Measurements from ENCODE around the gene PLEKHH2.
"Not testable (repeated sequence)": the region's sequence is repeated elsewhere in the genome, so short reads cannot be mapped to it uniquely, and the experiment has no call there.

Gene PLEKHH2

DNA sequence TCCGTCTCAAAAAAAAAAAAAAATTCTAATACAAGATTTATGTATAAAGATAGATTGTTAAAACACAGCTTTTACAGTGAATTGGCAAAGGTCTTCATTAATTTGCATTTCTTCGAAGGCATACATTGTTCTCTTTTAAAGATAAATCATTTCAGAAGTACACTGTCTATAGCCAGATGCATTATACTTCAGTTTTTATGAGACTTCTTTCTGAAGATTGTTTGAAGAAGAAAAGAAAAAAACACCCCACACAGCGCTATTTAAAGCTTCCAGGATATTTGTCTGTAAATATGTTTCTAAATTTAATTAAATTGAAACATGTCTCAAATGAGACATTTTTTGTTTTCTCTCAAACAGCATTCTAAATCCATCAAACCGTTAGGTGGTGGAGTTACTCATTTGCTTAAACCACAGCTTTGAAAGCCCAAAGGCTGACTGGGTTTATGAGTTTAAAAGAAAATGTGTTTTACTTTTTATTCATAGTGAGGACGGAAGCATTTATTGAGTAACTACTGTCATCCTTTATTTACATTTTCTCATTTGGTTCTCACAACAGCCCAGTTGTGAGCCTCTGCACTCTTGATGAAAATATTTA, 81.6 kb downstream of the PLEKHH2 start:
- no peak for DNase-seq

DNA sequence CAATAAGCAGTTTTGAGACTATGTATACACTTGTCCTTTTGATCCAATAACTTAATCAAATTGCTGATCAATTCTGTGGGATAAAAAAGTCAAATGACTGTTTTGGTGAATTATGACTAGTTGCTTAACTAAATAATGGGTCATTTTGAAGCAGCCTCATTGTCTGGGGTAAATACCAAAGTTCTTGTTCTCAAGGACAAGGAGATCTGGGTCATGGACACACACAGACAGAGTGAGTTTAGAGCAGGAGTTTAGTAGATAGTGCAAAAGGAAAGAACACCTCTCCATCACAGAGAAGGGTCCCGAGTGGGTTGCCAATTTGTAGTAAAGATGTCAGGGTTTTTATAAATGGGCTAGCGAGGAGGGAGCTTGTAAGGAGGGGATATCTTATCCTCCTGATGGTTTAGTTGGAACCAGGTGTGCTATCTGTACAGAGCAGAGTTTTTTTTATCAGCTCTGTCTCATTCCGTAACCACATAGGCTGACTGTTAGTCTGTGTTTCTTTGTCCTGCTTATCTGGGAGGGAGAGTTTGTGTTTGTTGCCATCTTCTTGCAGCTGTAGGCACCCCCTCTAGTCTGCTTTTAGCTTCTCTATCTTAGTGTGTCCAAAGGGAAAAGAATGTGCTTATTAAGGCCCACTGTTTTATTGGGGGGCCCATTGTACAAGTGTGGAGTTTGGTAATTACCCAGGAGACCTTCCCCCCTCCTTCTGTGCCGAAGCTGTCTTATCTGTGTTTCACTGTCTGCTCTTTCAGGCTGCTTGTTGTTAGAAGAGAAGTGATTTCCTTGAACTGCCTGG, 87.9 kb downstream of the PLEKHH2 start:
- DNase-seq = no peak

DNA sequence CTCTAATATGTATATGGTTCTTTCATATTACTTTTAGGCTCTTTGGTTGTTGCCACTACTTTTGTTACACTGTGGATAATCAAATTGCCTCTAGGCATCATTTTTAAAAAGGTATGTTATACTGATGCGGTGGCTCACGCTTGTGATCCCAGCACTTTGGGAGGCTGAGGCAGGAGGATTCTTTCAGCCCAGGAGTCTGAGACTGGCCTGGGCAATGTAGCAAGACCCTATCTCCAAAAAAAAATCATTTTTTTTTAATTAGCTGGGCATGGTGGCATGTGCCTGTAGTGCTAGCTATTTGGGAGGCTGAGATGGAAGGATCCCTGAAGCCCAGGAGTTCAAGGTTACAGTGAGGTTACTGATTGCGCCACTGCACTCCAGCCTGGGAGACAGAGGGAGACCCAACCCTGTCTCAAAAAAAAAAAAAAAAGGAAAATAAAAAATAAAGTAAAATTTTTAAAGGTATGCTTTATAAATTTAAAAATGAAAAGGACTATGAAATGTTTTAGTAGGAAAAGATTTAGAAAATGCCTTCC, 88.7 kb downstream of the PLEKHH2 start:
- no peak for DNase-seq

DNA sequence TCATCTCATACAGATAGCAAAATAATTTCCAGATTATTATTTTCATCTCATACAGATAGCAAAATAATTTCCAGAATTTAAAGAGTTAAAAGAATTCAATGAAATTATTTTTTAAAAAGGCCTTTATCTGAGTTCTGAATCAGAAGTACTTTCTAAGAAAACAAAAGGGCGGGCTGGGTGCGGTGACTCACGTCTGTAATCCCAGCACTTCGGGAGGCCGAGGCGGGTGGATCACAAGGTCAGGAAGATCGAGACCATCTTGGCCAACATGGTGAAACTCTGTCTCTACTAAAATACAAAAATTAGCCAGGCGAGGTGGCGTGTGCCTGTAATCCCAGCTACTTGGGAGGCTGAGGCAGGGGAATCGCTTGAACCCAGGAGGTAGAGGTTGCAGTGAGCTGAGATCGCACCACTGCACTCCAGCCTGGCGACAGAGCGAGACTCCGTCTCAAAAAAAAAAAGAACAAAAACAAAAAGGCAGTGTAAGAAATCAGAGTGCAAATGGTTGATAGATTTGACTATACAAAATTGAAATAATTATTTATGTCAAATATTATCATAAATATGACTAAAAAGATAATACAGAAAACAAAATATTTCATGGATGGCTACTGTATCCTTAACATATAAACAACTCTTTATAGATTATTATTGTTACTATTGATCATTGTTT, 90.0 kb downstream of the PLEKHH2 start:
- not testable (repeated sequence) for DNase-seq

DNA sequence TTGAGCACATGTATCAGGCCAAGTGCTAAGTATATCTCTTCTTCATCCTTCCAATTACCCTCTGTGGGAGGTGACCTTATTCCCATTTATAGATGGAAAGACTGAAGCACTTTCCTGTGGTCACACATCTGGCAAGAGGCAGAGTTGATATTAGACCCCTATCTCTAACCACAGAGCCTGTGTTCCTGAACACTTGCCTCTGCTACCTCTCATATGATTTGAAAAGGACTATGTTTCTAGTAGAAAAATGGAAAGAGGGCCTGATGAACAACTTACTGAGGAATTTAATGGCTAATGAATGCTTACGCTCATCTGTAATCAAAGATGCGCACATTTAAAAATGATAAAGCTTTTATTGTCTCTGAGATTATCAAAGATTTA, 90.6 kb downstream of the PLEKHH2 start:
- no peak for DNase-seq

DNA sequence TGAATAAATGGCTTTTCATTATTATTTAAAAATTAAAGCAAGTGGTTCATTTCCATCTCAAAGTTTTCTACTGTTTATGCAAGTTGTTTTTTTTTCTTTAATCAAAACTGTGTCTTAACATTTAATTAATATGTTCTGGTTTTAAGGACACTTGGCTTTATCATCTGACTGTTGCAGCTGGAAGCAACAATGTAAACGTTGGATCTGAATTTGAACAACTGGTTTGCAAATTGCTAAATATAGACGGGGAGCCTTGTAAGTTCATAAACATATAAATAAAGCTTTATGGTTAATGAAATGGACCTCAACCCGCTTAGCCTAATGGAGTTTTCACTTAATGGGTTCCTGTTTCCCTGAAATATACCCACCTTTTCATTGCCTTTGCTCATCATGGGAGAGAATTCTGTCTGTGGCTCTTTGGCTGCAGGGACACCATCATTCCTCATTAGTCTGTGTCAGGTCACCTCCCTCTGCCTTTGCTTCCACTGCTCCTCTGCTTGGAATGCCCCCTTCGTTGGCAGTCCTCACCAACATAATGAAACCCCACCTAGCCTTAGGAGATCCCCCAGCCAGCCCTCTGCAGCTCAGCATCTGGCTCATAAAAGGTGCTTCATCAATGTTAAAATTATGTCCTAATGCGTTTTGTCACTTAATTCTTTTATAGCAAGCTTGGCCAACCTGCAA, 92.6 kb downstream of the PLEKHH2 start:
- no peak for DNase-seq

DNA sequence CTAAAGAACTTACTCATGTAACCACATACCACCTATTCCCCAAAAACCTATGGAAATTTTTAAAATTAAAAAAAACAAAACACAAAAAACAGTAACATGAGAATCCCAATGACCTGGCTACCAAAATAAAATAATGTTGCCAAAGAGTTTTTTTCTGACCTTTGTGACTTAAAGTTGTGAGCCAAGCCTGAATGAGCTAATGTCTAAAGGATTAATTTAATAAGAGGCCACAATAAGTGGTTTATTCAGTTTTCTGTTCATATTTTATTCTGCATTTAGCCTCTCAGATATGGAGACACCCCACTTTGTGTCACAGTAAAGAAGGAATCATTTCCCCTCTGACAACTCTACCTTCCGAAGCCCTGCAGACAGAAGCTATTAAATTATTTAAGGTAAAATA, 94.2 kb downstream of the PLEKHH2 start:
- no peak for DNase-seq

DNA sequence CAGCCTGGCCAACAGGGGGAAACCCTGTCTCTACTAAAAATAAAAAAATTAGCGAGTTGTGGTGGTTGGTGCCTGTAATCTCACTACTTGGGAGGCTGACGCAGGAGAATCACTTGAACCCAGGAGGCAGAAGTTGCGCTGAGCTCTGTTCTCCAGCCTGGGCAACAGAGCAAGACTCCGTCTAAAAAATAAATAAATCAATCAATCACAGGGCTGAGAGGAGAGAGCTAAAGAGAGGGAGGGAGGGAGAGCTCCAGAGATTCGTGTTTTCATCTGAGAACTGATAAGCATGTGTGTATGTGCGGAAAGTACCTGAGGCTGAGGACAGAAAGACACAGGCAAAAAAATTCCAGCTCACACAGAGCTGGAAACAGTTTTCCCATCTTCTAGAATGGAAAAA, 99.6 kb downstream of the PLEKHH2 start:
- DNase-seq = no peak

DNA sequence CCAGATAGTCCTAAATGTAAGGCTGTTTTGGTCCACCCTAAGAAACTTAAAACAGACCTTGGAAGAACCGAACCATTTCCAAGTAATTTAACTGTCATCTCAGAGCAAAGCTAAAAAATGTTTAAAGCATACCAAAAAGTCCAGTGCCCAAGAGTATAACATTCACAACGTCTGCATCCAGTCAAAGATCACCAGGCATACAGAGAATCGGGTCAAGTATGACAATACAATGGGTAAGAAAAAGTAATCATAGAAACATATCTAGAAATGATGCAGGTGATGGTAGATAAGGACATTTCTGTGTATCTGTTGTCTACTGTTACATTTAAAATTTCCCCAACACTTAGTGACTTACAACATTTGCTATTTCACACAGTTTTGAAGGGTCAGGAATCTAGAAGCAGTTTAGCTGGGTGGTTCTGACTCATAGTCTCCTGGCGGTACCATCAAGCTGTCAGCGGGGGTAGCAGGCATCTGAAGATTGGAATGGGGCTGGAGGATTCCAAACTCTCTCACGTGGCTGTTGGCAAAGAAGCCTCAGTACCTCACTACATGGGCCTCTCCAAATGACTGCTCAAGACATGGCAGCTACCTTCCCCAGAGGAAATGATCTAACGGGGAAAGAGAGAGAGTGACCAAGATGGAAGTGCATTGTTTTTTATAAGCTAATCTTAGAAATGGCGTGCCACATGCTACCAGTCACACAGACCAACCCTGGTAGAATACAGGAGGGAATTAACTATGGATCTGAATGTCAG, 100.2 kb downstream of the PLEKHH2 start:
- no peak for DNase-seq

DNA sequence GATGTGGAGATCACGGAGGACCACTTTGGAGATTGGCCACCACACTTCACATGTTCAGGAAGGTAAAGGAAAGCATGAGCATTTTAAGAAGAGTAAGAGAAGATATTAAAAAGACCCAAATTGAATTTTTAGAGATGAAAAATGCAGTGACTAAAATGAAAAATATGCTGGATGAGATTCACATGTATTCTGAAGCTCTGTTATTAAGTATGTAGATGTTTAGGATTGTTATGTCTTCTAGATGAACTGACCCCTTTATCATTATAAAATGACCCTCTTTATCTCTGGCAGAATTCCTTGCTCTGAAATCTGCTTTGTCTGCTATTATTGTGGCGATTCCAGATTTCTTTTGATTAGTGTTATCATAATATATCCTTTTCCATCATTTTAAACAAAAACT, 100.8 kb downstream of the PLEKHH2 start:
- DNase-seq = no peak

DNA sequence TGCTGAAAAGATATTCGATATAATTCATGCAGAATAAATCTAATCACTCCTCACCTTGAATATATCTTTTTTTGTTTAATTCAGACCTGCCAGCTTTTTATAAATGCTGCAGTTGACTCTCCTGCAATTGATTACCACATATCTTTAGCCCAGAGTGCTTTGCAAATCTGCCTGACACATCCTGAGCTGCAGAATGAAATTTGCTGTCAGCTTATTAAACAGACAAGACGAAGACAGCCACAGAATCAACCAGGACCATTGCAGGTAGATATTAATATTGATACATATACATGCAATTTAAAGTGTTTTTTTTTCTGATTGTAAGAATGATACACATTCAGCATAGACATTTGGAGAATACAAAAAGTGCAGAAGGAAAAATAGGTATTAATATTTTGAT, 101.2 kb downstream of the PLEKHH2 start:
- DNase-seq = no peak

DNA sequence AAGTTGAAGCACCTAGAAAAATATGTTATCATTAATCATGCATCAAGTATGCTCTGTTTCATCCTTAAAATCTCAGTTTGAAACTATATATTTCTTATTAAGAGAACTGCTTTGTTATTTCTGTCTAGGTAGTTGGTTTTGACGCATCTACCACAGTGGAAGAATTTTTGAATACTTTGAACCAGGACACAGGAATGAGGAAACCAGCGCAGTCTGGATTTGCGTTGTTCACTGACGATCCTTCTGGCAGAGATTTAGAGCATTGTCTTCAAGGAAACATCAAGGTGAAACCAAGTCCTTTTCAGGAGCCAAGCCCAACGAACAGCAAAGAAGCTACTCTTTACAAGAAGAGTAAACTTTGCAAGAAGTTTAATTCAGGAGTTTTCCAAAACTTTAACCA, 106.6 kb downstream of the PLEKHH2 start:
- no peak for DNase-seq

DNA sequence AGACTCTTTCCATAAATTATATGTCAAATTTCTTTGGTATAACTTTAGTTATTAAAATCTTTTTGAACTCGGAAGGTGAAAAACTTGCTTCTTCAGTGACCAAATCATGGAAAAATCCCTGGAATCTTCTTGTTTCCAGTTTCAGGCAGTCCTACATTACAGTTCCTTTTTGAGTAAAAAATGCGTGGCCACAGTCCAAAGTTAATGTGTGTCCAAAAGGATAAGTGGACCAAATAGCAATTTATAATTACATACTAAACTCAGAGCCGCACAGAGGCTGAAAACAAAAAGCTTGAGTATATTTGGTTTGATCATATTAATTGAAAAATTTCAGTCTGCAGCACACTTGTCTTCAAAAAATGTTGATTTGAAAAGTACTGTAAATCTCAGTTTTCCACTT, 108.4 kb downstream of the PLEKHH2 start:
- DNase-seq = no peak

DNA sequence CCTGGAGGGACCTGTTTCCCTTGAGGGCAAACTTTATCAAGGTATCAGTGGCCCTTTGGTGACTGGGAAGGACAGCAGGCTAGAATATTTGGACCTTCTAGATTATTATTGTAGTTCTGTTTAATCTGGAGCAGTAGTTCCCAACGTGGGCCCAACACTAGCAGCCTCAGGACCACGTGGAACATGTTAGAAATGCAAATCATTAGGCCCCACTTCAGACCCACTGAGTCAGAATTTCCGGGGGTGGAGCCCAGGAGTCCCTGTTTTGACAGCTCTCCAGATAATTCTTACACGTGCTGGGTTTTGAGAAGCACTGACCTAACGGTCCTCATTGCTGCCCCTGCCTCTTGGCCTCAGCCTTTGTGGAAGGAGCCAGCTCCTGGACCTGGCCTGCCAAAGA, 111.3 kb downstream of the PLEKHH2 start:
- no peak for DNase-seq

DNA sequence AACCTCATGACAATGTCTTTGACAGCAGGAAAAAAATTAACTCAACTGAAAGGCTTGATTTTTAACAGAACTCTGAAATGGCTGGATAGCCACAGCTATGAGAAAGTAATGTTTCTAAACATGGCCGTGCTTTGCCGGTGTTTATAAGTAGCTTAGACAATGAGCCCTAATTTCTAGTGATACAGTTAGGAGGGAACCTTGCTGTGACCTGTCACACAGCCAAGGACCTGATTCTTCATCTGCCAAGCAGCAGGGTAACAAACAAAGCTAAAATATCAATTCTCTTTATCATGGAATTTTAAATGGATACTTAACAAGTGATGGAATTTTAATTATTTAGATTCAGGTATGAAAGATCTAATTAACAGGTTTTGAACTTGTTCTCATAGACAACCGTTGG, 112.5 kb downstream of the PLEKHH2 start:
- no peak for DNase-seq

DNA sequence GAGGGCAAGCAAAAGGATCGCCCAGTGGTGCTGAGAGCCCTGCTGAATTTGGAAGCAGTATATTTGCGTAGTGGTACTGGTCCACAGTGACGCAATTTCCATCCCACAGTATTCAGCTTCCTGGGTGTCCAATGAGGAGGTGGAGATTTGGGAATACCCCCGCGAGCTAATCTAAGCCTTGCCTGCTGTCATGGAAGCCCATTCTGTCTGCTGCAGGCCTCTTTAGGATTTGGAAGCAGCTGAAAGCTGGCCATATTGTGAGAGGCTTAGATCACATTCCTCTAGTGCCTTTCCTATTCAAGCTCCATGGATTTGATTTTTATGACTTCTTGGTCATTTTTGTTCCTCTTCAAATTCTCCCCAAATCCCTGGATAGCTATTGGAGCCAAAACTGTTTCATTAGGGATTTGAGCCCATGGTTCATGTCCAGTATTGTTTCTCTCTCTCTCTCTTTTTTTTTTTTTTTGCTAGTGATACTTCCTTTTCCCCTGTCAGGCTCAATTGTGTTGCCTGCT, 114.5 kb downstream of the PLEKHH2 start:
- DNase-seq = no peak

DNA sequence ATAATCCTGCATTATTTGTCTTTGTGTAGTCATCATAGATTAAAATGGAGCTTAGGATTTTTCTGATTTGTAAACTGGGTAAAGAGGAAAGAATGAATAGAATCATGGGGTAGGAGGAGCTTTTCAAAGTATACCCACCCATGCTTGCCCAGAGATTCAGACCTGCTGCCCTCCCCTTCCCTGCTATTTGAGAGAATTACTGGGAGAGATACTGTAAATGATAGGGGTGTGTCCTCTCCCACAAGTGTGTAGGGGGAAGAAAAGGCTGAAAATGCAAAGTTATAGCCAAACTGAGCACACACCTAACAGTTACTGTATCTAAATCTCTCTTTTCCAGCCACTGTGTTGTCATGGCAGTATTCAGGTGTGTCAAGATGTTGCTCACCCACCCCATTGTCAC, 115.2 kb downstream of the PLEKHH2 start:
- no peak for DNase-seq

DNA sequence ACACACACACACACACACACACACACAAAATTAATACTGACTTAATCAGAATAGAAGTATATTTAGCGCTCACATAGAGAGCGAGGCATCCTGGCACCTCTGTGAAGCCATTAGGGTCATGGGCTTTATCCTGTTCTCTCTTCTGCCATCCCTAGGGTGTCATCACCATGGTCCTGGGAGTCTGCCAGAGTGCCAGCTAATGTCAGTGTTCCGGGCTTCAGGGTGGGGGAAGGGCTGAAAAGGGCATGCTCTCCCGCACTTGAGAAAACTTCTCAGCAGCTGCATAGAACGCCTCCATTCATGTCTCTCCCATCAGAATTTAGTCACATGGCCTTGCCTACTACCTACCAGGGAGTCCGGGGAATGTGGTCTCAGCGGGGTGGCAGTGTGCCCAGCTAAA, 117.1 kb downstream of the PLEKHH2 start:
- no peak for DNase-seq

DNA sequence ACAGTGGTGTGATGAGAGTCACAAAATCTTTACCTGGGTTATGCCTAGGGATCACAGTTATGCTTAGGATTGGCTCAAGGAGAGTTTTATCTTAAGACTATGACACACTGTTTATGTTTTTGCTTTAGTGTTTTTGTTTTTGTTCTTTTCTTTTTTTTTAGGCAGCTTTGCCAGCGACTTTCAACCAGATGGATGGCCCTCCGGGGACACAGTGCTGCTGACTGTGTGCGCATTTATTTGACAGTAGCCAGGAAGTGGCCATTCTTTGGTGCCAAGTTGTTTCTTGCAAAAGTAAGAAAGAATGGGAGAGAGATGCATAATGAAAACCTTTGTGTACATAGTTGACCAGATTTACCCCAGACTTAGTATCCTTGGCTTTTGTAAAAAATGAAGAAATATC, 121.7 kb downstream of the PLEKHH2 start:
- DNase-seq = no peak

DNA sequence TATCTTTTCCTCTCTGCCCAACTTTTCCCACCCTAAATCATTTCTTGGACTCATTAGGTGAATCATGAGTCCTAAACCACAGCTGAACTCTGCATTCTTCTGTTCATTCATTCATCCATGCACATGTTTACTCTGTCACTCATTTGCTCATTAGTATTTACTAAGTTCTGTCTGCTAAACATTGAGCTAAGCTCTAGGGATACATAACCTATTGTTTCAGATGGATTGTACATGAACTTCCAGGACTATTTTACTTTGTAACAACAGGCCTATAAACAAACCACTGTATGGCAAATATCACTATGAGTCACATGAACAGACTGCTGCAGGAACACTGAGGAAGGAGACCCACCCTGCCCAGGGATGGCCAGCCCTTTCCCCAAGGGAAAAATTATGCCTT, 122.1 kb downstream of the PLEKHH2 start:
- DNase-seq = no peak

DNA sequence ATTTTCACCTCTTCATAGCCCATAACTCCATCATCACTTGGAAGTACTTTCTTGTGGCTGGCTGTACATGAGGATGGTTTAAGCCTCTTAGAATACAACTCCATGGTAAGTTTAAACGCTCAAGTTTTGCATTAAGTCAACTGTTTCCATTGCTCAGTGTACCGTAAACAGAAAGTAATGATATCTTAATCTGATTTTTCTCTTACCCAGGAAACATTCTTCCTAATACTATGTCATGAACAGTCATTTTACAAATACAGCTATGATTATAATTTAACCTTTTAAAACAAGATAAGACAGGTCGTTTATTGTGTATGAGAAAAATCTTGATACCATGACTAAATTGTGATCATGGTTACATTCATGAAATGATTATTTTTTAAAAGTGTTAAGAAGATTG, 125.2 kb downstream of the PLEKHH2 start:
- DNase-seq = no peak

DNA sequence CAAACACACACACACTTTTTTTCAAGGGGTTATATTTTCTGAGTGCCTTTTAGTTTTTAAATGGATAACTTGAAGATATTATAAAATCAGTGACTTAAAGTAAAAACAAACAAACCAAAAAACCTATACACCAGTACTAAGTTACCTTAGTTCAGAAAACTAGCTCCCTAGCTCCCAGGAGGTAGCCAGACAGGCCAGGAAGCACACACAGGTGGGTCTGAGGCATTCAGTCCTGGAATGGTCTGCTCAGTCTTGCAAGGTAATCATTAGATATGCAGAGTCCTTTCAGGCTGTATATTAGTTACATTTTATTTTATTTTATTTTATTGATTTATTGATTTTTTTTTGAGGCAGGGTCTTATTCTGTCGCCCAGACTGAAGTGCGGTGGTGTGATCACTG, 126.0 kb downstream of the PLEKHH2 start:
- DNase-seq = no peak

Measured in activated T-cell treated with anti-CD3 and anti-CD28 coated beads for 4 hours (primary cell).